DND-41 (cell line): Measurements from ENCODE around the gene TNMD.

Source experiments
- CTCF ChIP-seq: IDR thresholded peaks from 2 replicates; pipeline ENCODE4 v1.5.1; 2012; ENCODE audit warnings: borderline replicate concordance, low read length, moderate library complexity, mild to moderate bottlenecking; ENCODE audit not compliant: poor library complexity, severe bottlenecking; ENCODE audit errors: extremely low read depth
- EZH2 ChIP-seq: IDR thresholded peaks from 3 replicates; pipeline ENCODE4 v1.6.1; 2012; ENCODE audit warnings: borderline replicate concordance, low read depth, mild to moderate bottlenecking, moderate library complexity, low read length, inconsistent platforms; ENCODE audit not compliant: severe bottlenecking

GRCh38 chrX:100635040-100635439, 50.3 kb downstream of the TNMD start:
- TF ChIP-seq EZH2 (no peak), CTCF (no peak)
